Pons (tissue), 1 donor: Measurements from ENCODE around the gene ASS1.

Experiments
- DNase-seq: peaks from one replicate; pipeline ENCODE4 v3.0.0-alpha.2; 2016; ENCODE audit warnings: low spot score

Gene ASS1

DNA sequence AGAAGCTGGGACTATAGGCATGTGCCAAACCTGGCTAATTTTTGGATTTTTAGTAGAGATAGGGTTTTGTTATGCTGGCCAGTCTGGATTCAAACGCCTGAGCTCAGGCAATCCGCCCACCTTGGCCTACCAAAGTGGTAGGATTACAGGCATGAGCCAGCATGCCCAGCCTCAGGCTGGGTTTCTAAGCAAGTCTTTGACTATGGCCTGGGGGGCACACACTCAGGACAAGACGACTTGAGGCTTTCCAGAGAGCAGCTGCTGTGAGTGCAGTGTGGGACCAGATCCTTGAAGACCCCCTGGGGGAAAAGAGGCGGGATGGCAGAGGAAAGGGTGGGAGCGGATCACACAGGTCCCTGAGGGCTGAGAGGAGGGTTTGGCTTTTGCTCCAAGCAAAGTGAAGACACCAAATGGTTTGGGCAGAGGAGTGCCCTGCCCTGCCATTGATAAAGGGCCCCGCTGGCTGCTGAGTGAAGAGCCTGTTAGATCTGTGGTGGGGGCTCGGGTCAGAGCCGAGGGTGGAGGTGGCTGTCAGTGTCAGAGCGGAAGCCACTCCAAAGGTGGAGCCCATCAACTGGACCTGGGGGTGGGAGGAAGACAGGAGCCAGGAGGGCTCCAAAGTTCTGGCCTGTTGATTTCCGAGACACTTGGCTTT lies 87.8 kb downstream of the ASS1 start:
- DNase-seq = no peak

- peak; percentile 1 for DNase-seq
These were observed 91.2 kb downstream of the ASS1 start for GRCh38 chr9:130535818-130536521.

DNA sequence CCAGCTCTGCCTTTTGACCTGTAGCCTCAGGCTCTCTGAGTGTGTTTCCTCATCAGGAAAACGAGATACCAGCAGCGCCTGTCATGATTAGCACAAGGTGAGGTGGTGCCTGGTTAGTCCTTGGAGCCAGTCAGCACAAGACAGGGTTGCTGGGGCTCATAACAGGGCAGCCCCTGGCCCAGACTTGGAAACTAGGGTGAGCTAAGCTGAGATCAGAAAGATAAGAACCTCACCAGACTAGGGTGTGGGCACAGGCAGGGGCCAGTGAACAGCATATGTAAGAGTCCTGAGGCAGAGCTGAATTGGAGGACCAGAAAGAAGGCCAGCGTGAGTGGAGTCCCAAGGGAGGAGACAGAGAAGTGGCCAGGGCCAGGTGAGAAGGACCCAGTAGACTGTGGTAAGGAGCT lies 91.9 kb downstream of the ASS1 start:
- no peak for DNase-seq

GRCh38 chr9:130537346-130538050 lies 92.7 kb downstream of the ASS1 start:
- no peak for DNase-seq

DNA sequence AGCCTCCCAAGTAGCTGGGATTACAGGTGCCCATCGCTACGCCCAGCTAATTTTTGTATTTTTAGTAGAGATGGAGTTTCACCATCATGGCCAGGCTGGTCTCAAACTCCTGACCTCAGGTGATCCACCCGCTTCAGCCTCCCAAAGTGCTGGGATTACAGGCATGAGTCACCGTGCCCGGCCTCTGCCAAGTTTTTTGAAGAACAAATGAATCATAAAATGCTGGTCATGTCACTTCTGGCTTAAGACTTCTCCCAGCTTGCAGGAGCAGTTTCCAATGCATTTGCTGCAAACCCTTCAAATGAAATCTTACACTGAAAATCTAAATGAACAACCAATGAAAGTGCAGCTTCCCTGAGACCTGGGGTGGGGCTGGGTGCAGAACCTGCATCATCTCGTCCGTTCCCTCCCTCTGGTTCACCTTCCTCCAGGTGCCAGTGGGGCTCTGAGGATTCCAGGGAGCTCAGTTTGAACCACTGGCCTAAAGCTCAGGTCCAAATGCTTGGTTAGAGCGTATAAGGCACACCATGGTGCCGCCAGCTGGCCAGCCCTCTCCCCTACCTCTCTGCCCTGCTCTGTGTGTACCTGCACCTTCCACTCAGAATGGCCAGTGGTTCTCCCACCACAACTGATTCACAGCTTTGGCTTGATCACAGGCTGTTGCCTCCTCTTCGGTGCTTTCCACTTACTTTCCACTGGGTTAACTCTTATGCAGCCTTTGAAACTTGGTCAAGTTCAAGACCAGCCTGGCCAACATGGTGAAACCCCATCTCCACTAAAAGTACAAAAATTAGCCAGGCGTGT lies 94.9 kb downstream of the ASS1 start:
- no peak for DNase-seq

DNA sequence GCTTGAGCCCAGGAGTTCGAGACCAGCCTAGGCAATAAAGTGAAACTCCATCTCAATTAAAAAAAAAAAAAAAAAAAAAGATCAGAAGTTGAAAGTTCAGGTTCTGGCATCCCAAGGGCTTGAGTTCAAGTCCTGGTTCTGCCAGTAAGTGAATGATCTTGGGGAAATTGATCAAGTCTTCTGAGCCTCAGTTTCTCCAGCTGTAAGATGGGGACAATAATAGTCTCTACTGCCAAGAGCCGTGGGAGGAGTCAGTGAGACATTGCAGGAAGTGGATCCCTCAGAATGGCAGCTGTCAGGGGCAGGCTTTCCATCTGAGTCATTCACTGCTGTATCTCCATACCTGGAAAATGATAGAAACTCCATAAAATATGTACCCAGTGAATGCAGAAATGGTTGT lies 96.8 kb downstream of the ASS1 start:
- DNase-seq = no peak

DNA sequence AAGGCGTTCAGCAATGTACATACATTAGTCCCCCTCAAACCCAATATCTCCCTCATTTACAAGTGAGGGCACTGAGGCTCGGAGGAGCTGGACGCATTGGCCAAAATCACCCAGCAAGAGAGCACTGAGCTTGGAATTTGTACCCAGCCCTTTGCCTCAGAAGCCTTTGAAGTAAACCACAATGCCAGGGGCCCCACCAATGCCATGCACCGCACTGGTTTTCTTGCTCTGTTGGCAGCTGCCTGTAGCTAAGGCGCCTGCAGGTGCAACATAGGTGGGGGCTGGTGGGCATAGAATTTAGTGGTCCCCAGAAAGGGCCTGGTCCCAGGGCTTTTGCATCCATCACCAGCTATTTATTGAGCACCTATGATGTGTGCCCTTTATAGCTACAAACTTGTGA lies 97.3 kb downstream of the ASS1 start:
- DNase-seq = no peak

GRCh38 chr9:130542457-130543228 lies 97.9 kb downstream of the ASS1 start:
- DNase-seq = no peak

DNA sequence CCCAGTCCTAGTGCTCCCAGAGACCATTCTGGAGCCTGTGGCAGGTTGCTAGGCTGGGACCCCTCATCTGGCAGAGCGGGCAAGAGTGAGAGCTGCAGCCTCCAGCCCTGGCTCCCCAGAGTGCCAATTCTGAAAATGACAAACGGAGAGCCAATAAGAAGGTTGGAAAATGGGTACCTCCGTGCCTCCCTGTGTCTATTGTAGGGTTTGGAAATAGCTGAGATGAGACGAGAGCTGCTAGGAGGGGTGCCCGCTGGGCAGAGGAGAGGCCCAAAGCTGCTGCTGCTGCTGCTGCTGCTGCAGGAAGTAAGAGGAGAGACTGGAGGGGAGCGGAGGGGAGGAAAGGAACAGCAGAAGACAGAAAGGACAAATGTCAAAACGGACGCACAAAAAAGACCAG lies 98.6 kb downstream of the ASS1 start:
- no peak for DNase-seq

- DNase-seq = no peak
These were observed 99.1 kb downstream of the ASS1 start for GRCh38 chr9:130543859-130544258.

DNA sequence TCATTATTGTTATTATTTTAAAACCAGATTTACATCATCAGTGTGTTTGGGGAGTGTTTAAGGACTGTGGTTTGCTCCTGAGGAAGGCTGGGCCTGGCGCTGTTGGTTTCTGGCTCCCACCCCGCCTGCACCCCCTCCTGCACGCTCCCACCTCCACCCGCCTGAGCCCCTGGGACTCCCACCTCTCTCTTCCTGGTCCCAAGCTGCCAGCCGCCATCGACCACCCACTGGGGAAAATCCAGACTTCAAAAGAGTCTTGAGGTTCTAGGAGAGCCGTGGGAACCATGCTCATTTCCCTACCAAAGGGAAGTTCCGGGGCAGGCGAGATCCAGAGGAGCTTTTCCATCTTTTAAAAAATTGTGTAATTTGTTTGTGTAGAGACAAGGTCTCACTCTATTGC lies 99.6 kb downstream of the ASS1 start:
- no peak for DNase-seq

DNA sequence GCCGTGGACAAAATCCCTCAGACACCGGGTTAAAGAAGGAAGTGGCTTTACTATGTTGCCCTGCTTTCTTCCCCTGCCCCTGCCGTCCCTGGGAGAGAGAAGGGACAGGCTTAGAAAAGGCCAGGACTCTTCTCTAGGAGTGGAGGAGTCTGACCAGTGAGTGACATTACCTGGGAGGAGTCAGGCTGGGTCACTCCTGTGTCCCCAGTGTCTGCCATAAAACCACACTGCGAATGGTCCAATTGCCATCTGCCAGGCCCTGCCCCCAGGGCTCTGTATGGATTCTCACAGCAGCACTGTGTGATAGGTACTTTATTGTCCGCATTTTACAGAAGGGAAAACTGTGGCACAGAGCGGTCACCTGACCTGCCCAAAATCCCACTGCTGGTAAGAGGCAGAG lies 103.3 kb downstream of the ASS1 start:
- no peak for DNase-seq

GRCh38 chr9:130549093-130549735 lies 104.5 kb downstream of the ASS1 start:
- DNase-seq = no peak
